T-helper 1 cell treated with Interleukin-12 subunit alpha and Interleukin-12 subunit beta and Interleukin-4 antibody, amounts not matched to agents 30 μg/mL and 1 μg/mL, for 36 hours (primary cell): ENCODE data around the gene INTS15.

ENCODE experiments used
- H3K27ac Mint-ChIP-seq: one replicate; pipeline ENCODE4 v1.8.0; 2021; ENCODE audit warnings: mild to moderate bottlenecking, mixed read lengths
- H3K27me3 Mint-ChIP-seq: one replicate; pipeline ENCODE4 v1.8.0; 2021; ENCODE audit warnings: low read depth, mixed read lengths
- H3K36me3 Mint-ChIP-seq: one replicate; pipeline ENCODE4 v1.8.0; 2021; ENCODE audit warnings: low read depth, mixed read lengths
- H3K4me1 Mint-ChIP-seq: one replicate; pipeline ENCODE4 v1.8.0; 2021; ENCODE audit warnings: low read depth, mixed read lengths
- H3K4me3 Mint-ChIP-seq: one replicate; pipeline ENCODE4 v1.8.0; 2021; ENCODE audit warnings: mild to moderate bottlenecking, moderate library complexity, mixed read lengths
- H3K9me3 Mint-ChIP-seq: one replicate; pipeline ENCODE4 v1.8.0; 2021; ENCODE audit warnings: mixed read lengths

The INTS15 gene

GRCh38 chr7:6650521-6651011 is 60.7 kb downstream of the INTS15 start:
- H3K4me1 Mint-ChIP-seq = no peaks in the 10 kb centered on the region
- peaks cover 52% of the 10 kb centered on the region for H3K36me3 Mint-ChIP-seq
- H3K9me3 Mint-ChIP-seq = peaks cover 22% of the 10 kb centered on the region
- H3K27ac Mint-ChIP-seq = no peak overlapping the region
- no peaks in the 10 kb centered on the region for H3K27me3 Mint-ChIP-seq
- no peak overlapping the region for H3K4me3 Mint-ChIP-seq

DNA sequence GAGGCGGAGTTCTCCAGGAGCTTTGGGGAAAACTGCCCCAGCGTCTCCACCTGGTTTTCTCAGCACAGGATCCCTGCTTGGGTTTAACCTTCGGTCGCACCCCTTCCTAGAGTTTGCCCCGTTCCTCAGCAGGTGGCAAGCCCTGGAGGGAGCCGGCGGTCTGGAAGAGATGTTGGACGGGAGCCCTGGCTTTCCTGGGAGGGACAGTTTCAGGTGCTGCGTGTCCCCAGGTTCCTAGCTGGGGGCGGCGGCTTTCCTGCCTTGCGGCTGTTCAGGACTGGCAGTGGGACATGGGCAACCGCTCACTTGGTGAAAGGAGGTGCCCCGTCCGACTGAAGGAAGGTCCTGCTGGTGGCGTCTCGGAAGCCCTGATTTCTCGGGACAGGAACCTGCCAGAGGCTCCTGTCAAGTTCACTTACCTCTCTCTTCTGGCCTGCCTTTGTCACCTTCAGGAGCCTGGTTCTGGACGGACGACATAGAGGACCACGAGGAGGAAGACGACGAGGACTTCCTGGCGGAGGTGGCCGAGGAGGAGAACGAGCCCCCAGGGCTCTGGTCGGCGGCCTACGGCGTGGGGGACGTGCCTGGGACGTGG is 62.1 kb downstream of the INTS15 start:
- Mint-ChIP-seq H3K4me1 (no peaks in the 10 kb centered on the region), H3K4me3 (no peak overlapping the region), H3K36me3 (peaks cover 43% of the 10 kb centered on the region), H3K27me3 (no peaks in the 10 kb centered on the region), H3K27ac (no peak overlapping the region), H3K9me3 (peaks cover 22% of the 10 kb centered on the region)

GRCh38 chr7:6652446-6653011 is 62.7 kb downstream of the INTS15 start:
- H3K27ac Mint-ChIP-seq = no peak overlapping the region
- peaks cover 40% of the 10 kb centered on the region for H3K36me3 Mint-ChIP-seq
- H3K4me1 Mint-ChIP-seq = no peaks in the 10 kb centered on the region
- H3K9me3 Mint-ChIP-seq = peaks cover 22% of the 10 kb centered on the region
- H3K27me3 Mint-ChIP-seq = no peaks in the 10 kb centered on the region
- no peak overlapping the region for H3K4me3 Mint-ChIP-seq

- Mint-ChIP-seq H3K27me3 (no peaks in the 10 kb centered on the region), H3K9me3 (peaks cover 22% of the 10 kb centered on the region), H3K4me3 (no peak overlapping the region), H3K36me3 (peaks cover 34% of the 10 kb centered on the region), H3K4me1 (no peaks in the 10 kb centered on the region), H3K27ac (no peak overlapping the region)
Observed at GRCh38 chr7:6653071-6654003, 63.5 kb downstream of the INTS15 start.

GRCh38 chr7:6654113-6654841 is 64.5 kb downstream of the INTS15 start:
- Mint-ChIP-seq H3K27me3 (no peaks in the 10 kb centered on the region), H3K9me3 (peaks cover 22% of the 10 kb centered on the region), H3K4me1 (no peaks in the 10 kb centered on the region), H3K36me3 (peaks cover 29% of the 10 kb centered on the region), H3K27ac (no peak overlapping the region), H3K4me3 (no peak overlapping the region)

GRCh38 chr7:6654842-6655610 is 65.2 kb downstream of the INTS15 start:
- no peaks in the 10 kb centered on the region for H3K27me3 Mint-ChIP-seq
- H3K27ac Mint-ChIP-seq = no peak overlapping the region
- peaks cover 24% of the 10 kb centered on the region for H3K36me3 Mint-ChIP-seq
- H3K4me3 Mint-ChIP-seq = no peak overlapping the region
- peaks cover 20% of the 10 kb centered on the region for H3K9me3 Mint-ChIP-seq
- no peaks in the 10 kb centered on the region for H3K4me1 Mint-ChIP-seq

DNA sequence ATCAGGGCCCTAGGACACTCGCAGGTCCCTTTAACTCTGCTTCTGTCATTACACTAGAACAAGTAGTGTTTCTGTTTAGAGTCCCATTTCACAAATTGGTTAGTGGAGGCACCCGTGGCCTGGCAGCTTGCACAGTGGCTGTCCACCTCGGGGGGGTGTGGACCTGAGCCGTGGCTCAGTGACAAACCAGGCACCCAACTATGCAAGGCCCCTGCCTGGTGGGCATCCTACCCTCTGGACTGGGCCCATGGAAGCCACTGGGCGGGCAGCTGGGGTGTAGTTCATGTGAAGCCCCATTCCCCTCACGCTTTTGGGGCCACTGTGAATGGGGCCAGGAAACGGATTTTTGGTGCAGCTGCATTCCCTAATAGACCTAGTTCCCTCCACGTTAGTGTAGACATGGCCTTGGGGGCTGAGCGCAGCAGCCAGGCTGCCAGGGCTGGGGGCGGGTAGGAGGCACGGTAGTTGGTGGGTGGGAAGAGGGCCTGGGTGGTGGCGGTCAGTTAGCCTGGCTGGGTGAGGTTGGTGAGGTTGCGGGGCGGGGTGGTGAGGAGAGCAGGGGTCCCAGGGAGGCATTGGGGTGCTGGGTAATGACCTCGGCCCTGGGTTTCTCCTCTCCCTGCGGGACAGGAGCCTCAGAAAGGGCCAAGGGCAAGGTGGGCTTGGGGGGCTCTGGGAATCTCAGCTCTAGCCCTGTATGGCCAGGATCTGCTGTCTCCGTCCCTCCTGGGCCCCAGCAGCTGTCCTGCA is 66.0 kb downstream of the INTS15 start:
- Mint-ChIP-seq H3K9me3 (peaks cover 13% of the 10 kb centered on the region), H3K4me3 (no peak overlapping the region), H3K4me1 (no peaks in the 10 kb centered on the region), H3K27me3 (no peaks in the 10 kb centered on the region), H3K36me3 (peaks cover 16% of the 10 kb centered on the region), H3K27ac (no peak overlapping the region)

GRCh38 chr7:6656413-6656812 is 66.6 kb downstream of the INTS15 start:
- Mint-ChIP-seq H3K4me1 (no peaks in the 10 kb centered on the region), H3K9me3 (peaks cover 8% of the 10 kb centered on the region), H3K27ac (no peak overlapping the region), H3K36me3 (peaks cover 11% of the 10 kb centered on the region), H3K4me3 (no peak overlapping the region), H3K27me3 (peaks cover 3% of the 10 kb centered on the region)
